Keratinocyte (primary cell): Measurements from ENCODE around the gene ACTL7B. TPM values are rescaled to one million over a fixed set of nuclear protein-coding genes. Genes with fewer than 3 reads are reported as not detected.
"Not testable (repeated sequence)": the region's sequence is repeated elsewhere in the genome, so short reads cannot be mapped to it uniquely, and the experiment has no call there.

Experiments used
- DNase-seq: peaks from one replicate; pipeline ENCODE4 v3.0.0-alpha.2; 2011; ENCODE audit warnings: low read depth, missing footprints, low spot score
- FAIRE-seq: peaks from 2 replicates; lab custom pipeline; 2011; peaks lifted over from hg19 to GRCh38; lab: Jason Lieb, UNC
- H2AFZ ChIP-seq: 2 replicates; pipeline ENCODE4 v1.6.0; 2012; ENCODE audit warnings: low read length, control low read depth, inconsistent platforms; ENCODE audit not compliant: control insufficient read depth
- H3K27ac ChIP-seq: 2 replicates; pipeline ENCODE4 v1.5.1; 2011; ENCODE audit warnings: low read length; ENCODE audit not compliant: control insufficient read depth, insufficient read depth
- H3K27me3 ChIP-seq: 3 replicates; pipeline ENCODE4 v1.6.0; 2011; ENCODE audit warnings: low read length; ENCODE audit not compliant: control insufficient read depth, insufficient read depth; ENCODE audit errors: extremely low read depth
- H3K36me3 ChIP-seq, 2 experiments: 2 replicates in 1 of 2; 3 replicates in 1 of 2; pipeline ENCODE4 v1.5.1; 2011; ENCODE audit warnings: low read length in 2 of 2, mild to moderate bottlenecking in 1 of 2; ENCODE audit not compliant: control insufficient read depth in 2 of 2, insufficient read depth in 2 of 2; ENCODE audit errors: extremely low read depth in 1 of 2
- H3K4me1 ChIP-seq: 3 replicates; pipeline ENCODE4 v1.5.1; 2011; ENCODE audit warnings: low read length; ENCODE audit not compliant: control insufficient read depth, insufficient read depth; ENCODE audit errors: extremely low read depth
- H3K4me2 ChIP-seq: 3 replicates; pipeline ENCODE4 v1.6.0; 2011; ENCODE audit warnings: low read depth, low read length; ENCODE audit not compliant: control insufficient read depth, insufficient read depth; ENCODE audit errors: extremely low read depth
- H3K4me3 ChIP-seq, 3 experiments: fragments of 200-600 bp in 1 of 3; sonication (generic) in 1 of 3; 2 replicates in 2 of 3; 3 replicates in 1 of 3; pipeline ENCODE4 v1.5.1; 2011 to 2016; ENCODE audit warnings: low read length in 3 of 3, mild to moderate bottlenecking in 3 of 3, control low read depth in 2 of 3, inconsistent platforms in 1 of 3, low read depth in 1 of 3, mixed read lengths in 1 of 3, mixed run types in 1 of 3, moderate library complexity in 1 of 3; ENCODE audit not compliant: control insufficient read depth in 2 of 3, insufficient read depth in 2 of 3; ENCODE audit errors: extremely low read depth in 1 of 3
- H3K79me2 ChIP-seq: 2 replicates; pipeline ENCODE4 v1.6.0; 2012; ENCODE audit warnings: low read length; ENCODE audit not compliant: control insufficient read depth, insufficient read depth
- H3K9ac ChIP-seq: 3 replicates; pipeline ENCODE4 v1.6.0; 2011; ENCODE audit warnings: low read length; ENCODE audit not compliant: control insufficient read depth, insufficient read depth; ENCODE audit errors: extremely low read depth
- H3K9me1 ChIP-seq: 3 replicates; pipeline ENCODE4 v1.6.0; 2011; ENCODE audit warnings: low read length; ENCODE audit not compliant: control insufficient read depth, insufficient read depth; ENCODE audit errors: extremely low read depth
- H3K9me3 ChIP-seq: 2 replicates; pipeline ENCODE4 v1.5.1; 2012; ENCODE audit warnings: low read depth, low read length; ENCODE audit not compliant: control insufficient read depth
- H4K20me1 ChIP-seq: 3 replicates; pipeline ENCODE4 v1.6.0; 2011; ENCODE audit warnings: low read length; ENCODE audit not compliant: control insufficient read depth, insufficient read depth; ENCODE audit errors: extremely low read depth
- EZH2 ChIP-seq: IDR thresholded peaks from one replicate; pipeline ENCODE4 v1.6.1; 2012; ENCODE audit warnings: inconsistent platforms, mild to moderate bottlenecking, low read length, moderate library complexity
- dilution Hi-C: fragments of 300-500 bp; cut with MboI; formaldehyde crosslinking; loops from one replicate; pipeline ENCODE4 v1.7.0; 2020; ENCODE audit warnings: low sequenced_read_pairs; ENCODE audit not compliant: extremely low pct_ligation_motif_present
- polyA plus RNA-seq, 5 experiments: library from polyadenylated mRNA; depleted of rRNA in 3 of 5; stranded (reverse) in 3 of 5; stranded (forward) in 1 of 5; unstranded in 1 of 5; fragments of >200 nt; gene quantifications; 1 replicate in 1 of 5; 2 replicates in 3 of 5; 3 replicates in 1 of 5; pipeline versions ENCODE4 v1.2.1 to v1.2.3, GENCODE V29; 2011 to 2012; ENCODE audit warnings: missing spikeins in 2 of 5, low read depth in 1 of 5, low replicate concordance in 1 of 5
- TF ChIP-seq, protein P1 (sequence below), 3 experiments: IDR thresholded peaks in 1 of 3; conservative IDR thresholded peaks in 1 of 3; optimal IDR thresholded peaks in 1 of 3; 2 replicates in 2 of 3; 3 replicates in 1 of 3; pipeline versions ENCODE3 to v1.5.1; 2011; ENCODE audit warnings: low read length in 3 of 3, mild to moderate bottlenecking in 3 of 3, moderate library complexity in 2 of 3, control low read depth in 1 of 3, inconsistent platforms in 1 of 3; ENCODE audit not compliant: insufficient read depth in 2 of 3; ENCODE audit errors: extremely low read depth in 1 of 3

The ACTL7B gene
- polyA plus RNA-seq, 1 donor (not counting 4 experiments of a cell fraction or from before 2014, with no cell fraction given) = not detected

DNA sequence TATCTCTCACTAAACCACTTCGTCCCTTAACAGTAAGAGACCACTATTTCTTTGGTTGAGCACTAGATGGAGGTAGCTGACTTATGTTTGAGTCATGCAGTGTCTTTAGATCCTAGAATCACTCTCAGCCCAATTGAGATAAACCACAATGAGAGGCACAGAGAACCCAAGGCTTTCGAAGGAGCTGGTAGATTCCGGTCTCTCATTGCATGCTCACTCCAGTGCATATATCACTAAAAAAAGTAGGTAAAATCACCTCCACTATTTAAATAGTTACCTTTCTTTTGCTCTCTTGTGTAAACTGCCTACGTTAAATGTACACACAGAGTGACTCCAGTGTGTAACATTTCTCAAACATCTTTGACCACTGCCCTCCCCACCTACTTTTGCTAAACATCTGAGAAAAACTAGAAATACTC lies 33.9 kb upstream of the ACTL7B start:
- FAIRE-seq = no peak
- H3K36me3 ChIP-seq = peaks cover 23 to 26% of the 10 kb centered on the region in 2 experiments
- dilution Hi-C loops = no loop called here

DNA sequence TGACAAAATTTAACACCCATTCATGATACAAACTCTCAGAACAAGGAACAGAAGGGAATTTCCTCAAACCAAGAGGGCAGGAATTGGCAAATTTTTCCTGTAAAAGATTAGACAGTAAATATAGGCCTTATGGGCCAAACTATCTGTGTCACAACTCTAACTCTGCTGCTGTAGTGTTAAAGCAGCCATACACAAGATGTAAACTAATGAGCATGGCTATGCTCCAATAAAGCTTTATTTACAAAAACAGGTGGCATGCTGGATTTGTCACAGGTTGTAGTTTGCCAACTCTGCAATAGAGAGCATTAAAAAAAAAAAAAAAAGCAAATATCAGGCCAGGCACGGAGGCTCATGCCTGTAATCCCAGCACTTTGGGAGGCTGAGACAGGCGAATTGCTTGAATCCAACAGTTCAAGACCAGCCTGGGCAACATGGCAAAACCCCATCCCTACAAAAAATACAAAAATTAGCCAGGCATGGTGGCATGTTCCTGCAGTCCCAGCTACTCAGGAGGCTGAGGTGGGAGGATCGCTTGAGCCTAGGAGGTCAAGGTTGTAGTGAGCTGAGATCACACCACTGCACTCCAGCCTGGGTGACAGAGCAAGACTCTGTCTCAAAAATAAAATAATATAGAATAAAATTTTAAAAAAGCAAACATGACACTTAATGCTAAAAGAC lies 30.9 kb upstream of the ACTL7B start:
- H3K4me2 ChIP-seq, H3K9ac ChIP-seq, DNase-seq, H3K27me3 ChIP-seq, H4K20me1 ChIP-seq, H3K79me2 ChIP-seq, H3K9me3 ChIP-seq, H3K4me3 ChIP-seq, H3K9me1 ChIP-seq, H3K27ac ChIP-seq, dilution Hi-C loops, FAIRE-seq, H2AFZ ChIP-seq: not testable (repeated sequence)
- H3K36me3 ChIP-seq = peaks cover 14 to 22% of the 10 kb centered on the region in 2 experiments
- peaks cover 13% of the 10 kb centered on the region for H3K4me1 ChIP-seq

More for the DNA sequence above, 33.9 kb upstream of the ACTL7B start:
- H2AFZ ChIP-seq = no peak overlapping the region
- no peaks in the 10 kb centered on the region for H3K9me1 ChIP-seq
- DNase-seq = no peak
- H3K9me3 ChIP-seq = no peaks in the 10 kb centered on the region
- no peak overlapping the region for H3K4me2 ChIP-seq
- no peak overlapping the region for H3K4me3 ChIP-seq
- H3K27me3 ChIP-seq = no peaks in the 10 kb centered on the region
- H3K27ac ChIP-seq = no peak overlapping the region
- TF ChIP-seq, protein P1, sequence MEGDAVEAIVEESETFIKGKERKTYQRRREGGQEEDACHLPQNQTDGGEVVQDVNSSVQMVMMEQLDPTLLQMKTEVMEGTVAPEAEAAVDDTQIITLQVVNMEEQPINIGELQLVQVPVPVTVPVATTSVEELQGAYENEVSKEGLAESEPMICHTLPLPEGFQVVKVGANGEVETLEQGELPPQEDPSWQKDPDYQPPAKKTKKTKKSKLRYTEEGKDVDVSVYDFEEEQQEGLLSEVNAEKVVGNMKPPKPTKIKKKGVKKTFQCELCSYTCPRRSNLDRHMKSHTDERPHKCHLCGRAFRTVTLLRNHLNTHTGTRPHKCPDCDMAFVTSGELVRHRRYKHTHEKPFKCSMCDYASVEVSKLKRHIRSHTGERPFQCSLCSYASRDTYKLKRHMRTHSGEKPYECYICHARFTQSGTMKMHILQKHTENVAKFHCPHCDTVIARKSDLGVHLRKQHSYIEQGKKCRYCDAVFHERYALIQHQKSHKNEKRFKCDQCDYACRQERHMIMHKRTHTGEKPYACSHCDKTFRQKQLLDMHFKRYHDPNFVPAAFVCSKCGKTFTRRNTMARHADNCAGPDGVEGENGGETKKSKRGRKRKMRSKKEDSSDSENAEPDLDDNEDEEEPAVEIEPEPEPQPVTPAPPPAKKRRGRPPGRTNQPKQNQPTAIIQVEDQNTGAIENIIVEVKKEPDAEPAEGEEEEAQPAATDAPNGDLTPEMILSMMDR (optimal IDR thresholded peaks at IDR 0.05 in 1 of 3, IDR thresholded peaks at IDR 0.05 in 1 of 3, conservative IDR thresholded peaks at IDR 0.05 in 1 of 3; ENCODE audit: extremely low read depth in 1 of 3, insufficient read depth in 2 of 3, low read length in 3 of 3) = peak in 1 of 3 experiments; percentile 22
- no peak for TF ChIP-seq EZH2
- no peak overlapping the region for H3K9ac ChIP-seq
- H3K79me2 ChIP-seq = no peaks in the 10 kb centered on the region
- peaks cover 13% of the 10 kb centered on the region for H3K4me1 ChIP-seq
- H4K20me1 ChIP-seq = no peaks in the 10 kb centered on the region
